Ascending aorta (tissue), 2 donors: ENCODE measurements around the gene TLK2. TPM values are rescaled to one million over a fixed set of nuclear protein-coding genes. Genes with fewer than 3 reads are reported as not detected.

Source experiments
- DNase-seq, 2 donors: peaks; one replicate each; pipeline ENCODE4 v3.0.0-alpha.2; 2019; ENCODE audit warnings: low spot score in 2 of 2
- H3K27ac ChIP-seq, 2 donors: fragments of 200-600 bp; sonication (generic); one replicate each; pipeline ENCODE4 v1.5.1; 2016 to 2017; ENCODE audit warnings: mild to moderate bottlenecking in 1 of 2
- H3K27me3 ChIP-seq: fragments of 200-600 bp; sonication (generic); one replicate; pipeline ENCODE4 v1.5.1; 2017
- H3K36me3 ChIP-seq, 2 donors: fragments of 200-600 bp; sonication (generic); one replicate each; pipeline ENCODE4 v1.5.1; 2016
- H3K4me1 ChIP-seq, 2 donors: fragments of 200-600 bp; sonication (generic); one replicate each; pipeline ENCODE4 v1.5.1; 2016 to 2017; ENCODE audit warnings: mild to moderate bottlenecking in 1 of 2
- H3K4me3 ChIP-seq, 2 donors: fragments of 200-600 bp; sonication (generic); one replicate each; pipeline ENCODE4 v1.5.1; 2016 to 2017; ENCODE audit warnings: mild to moderate bottlenecking in 1 of 2
- H3K9me3 ChIP-seq, 2 donors: fragments of 200-600 bp; sonication (generic); one replicate each; pipeline ENCODE4 v1.5.1; 2016
- CTCF ChIP-seq, 3 experiments: fragments of 200-600 bp in 2 of 3; fragments of 450-650 bp in 1 of 3; sonication (generic) in 2 of 3; IDR thresholded peaks; one replicate each; pipeline ENCODE4 v1.5.1; 2016 to 2019; ENCODE audit warnings: antibody characterized with exemption in 3 of 3, mild to moderate bottlenecking in 1 of 3, moderate library complexity in 1 of 3
- intact Hi-C: fragments of 100-400 bp; cut with DNase I; formaldehyde crosslinking; loops from one replicate; pipeline ENCODE4 v1.15.1; 2023
- total RNA-seq: library from RNA; depleted of rRNA; stranded (reverse); fragments of >200 nt; gene quantifications from one replicate; pipeline ENCODE4 v1.1.0, GENCODE V29; 2016

TLK2 gene
- total RNA-seq, 1 donor from 2014 or later, result 11.3 TPM

GRCh38 chr17:62573480-62574117 lies 95.0 kb downstream of the TLK2 start:
- no peaks in the 10 kb centered on the region for H3K4me1 ChIP-seq
- no peak overlapping the region for H3K4me3 ChIP-seq
- no peak for TF ChIP-seq CTCF (IDR thresholded peaks at IDR 0.05)
- no peaks in the 10 kb centered on the region for H3K27me3 ChIP-seq
- DNase-seq, result no peak
- H3K36me3 ChIP-seq, result peaks cover 18 to 49% of the 10 kb centered on the region in 2 donors
- peak overlapping the region; percentile 9 to 55 for H3K27ac ChIP-seq
- intact Hi-C loops, result no loop called here
- H3K9me3 ChIP-seq, result no peaks in the 10 kb centered on the region

- no peaks in the 10 kb centered on the region for H3K27me3 ChIP-seq
Observed at GRCh38 chr17:62576382-62576781, 97.8 kb downstream of the TLK2 start.

DNA sequence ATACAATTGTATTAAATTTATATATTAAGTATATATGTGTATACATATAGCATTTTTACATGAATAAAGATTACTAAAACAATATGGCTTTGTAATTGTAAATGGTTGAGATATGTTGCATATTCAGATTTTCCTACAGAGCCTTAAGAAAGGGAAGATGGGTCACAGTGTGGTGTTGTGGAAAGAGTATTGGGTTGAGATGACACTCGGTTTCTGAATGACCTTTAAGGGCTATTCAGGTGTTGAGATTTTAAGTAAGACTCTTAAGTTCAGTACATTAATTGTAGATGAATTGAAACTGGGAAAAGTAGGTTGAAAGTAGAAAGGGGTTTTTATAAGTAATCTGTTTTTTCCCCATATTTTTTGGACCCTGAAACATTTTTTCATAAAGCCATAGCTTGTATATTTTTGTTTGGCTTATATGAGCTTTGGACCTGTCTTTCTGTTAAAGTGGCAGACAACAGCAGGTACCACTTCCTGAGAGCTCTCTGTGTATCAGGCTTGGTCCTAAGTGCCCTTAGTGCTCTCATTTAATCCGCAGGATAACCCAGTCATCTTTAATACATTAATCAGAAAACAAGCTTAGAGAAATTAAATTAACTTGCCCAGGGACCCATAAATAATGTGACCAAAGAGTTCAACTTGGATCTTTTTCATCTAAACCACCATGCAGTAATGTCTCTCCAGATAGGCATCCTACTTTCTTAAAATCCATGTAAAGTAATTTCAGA lies 100.3 kb downstream of the TLK2 start:
- H3K36me3 ChIP-seq, result peaks cover 21 to 61% of the 10 kb centered on the region in 2 donors
- TF ChIP-seq CTCF (IDR thresholded peaks at IDR 0.05), result no peak
- no peak overlapping the region for H3K27ac ChIP-seq
- H3K9me3 ChIP-seq, result no peaks in the 10 kb centered on the region
- H3K4me3 ChIP-seq, result no peak overlapping the region
- no peak for DNase-seq
- no peaks in the 10 kb centered on the region for H3K4me1 ChIP-seq
- no peaks in the 10 kb centered on the region for H3K27me3 ChIP-seq
- intact Hi-C loops, result no loop called here

More at GRCh38 chr17:62576382-62576781, 97.8 kb downstream of the TLK2 start:
- Histone ChIP-seq H3K9me3 (no peaks in the 10 kb centered on the region), H3K4me3 (no peak overlapping the region), H3K36me3 (peaks cover 18 to 60% of the 10 kb centered on the region in 2 donors), H3K27ac (no peak overlapping the region), H3K4me1 (no peaks in the 10 kb centered on the region)
- TF ChIP-seq CTCF (IDR thresholded peaks at IDR 0.05), result no peak
- no peak for DNase-seq
- intact Hi-C loops, result no loop called here

DNA sequence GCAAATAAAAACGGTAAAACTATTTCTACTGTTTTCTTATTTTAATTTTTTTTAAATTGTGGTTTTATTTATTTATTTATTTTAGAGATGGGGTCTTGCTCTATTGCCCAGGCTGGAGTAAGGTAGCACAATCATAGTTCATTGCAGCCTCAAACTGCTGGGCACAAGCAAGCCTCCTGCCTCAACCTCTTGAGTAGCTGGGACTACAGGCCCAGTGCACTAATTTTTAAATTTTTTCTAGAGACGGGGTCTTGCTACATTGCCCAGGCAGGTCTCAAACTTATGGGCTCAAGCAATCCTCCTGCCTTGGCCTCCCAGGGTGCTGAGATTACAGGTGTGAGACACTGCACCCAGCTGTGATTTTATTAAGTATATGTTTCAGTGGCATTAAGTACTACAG lies 102.3 kb downstream of the TLK2 start:
- H3K9me3 ChIP-seq, result no peaks in the 10 kb centered on the region
- H3K27me3 ChIP-seq, result no peaks in the 10 kb centered on the region
- TF ChIP-seq CTCF (IDR thresholded peaks at IDR 0.05), result no peak
- H3K36me3 ChIP-seq, result peaks cover 18 to 50% of the 10 kb centered on the region in 2 donors
- no peak overlapping the region for H3K27ac ChIP-seq
- no peak for DNase-seq
- intact Hi-C loops, result no loop called here
- H3K4me3 ChIP-seq, result no peak overlapping the region
- H3K4me1 ChIP-seq, result no peaks in the 10 kb centered on the region

DNA sequence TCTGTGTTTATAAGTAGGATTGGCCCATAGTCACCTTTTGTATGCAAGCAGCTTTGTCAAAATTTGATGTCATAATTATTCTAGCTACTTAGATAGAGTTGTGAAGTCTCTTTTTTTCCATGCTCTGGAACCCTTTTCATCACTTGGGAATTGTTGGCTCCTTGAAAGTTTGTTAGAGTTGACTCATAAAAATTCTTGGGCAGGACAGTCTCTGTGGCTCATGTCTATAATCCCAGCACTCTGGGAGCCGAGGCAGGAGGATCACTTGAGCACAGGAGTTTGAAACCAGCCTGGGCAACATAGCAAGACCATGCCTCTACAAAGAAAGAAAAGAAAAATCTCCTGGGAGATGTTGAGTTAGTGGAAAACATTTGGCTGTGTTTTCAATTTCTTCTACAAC lies 103.1 kb downstream of the TLK2 start:
- H3K27me3 ChIP-seq, result no peaks in the 10 kb centered on the region
- no peaks in the 10 kb centered on the region for H3K9me3 ChIP-seq
- no peak overlapping the region for H3K4me3 ChIP-seq
- peaks cover 16 to 52% of the 10 kb centered on the region in 2 donors for H3K36me3 ChIP-seq
- intact Hi-C loops, result no loop called here
- H3K4me1 ChIP-seq, result no peaks in the 10 kb centered on the region
- H3K27ac ChIP-seq, result no peak overlapping the region
- no peak for DNase-seq
- no peak for TF ChIP-seq CTCF (IDR thresholded peaks at IDR 0.05)
